H9 (cell line): ENCODE measurements around the gene UBXN7. TPM values are rescaled to one million over a fixed set of nuclear protein-coding genes. Genes with fewer than 3 reads are reported as not detected.

Source experiments
- DNase-seq: peaks from one replicate; pipeline ENCODE4 v3.0.0-alpha.2; 2017
- H2AFZ ChIP-seq: one replicate; pipeline ENCODE4 v1.6.1; 2013; ENCODE audit warnings: mild to moderate bottlenecking, low read length, control low read depth, moderate library complexity
- H2AK5ac ChIP-seq: 2 replicates; pipeline ENCODE4 v1.6.1; 2013; ENCODE audit warnings: low read length, control low read depth, mixed read lengths; ENCODE audit not compliant: insufficient read length
- H2BK120ac ChIP-seq: one replicate; pipeline ENCODE4 v1.6.1; 2013; ENCODE audit warnings: low read depth, mild to moderate bottlenecking, low read length, control low read depth, inconsistent platforms; ENCODE audit not compliant: poor library complexity, severe bottlenecking
- H2BK12ac ChIP-seq: 2 replicates; pipeline ENCODE4 v1.6.1; 2013; ENCODE audit warnings: low read length, control low read depth, mixed read lengths, low read depth; ENCODE audit not compliant: insufficient read length
- H2BK15ac ChIP-seq: 2 replicates; pipeline ENCODE4 v1.6.1; 2013; ENCODE audit warnings: low read depth, low read length, control low read depth
- H2BK20ac ChIP-seq: one replicate; pipeline ENCODE4 v1.6.1; 2013; ENCODE audit warnings: low read depth, mild to moderate bottlenecking, low read length, control low read depth, inconsistent platforms; ENCODE audit not compliant: poor library complexity, severe bottlenecking
- H2BK5ac ChIP-seq: 2 replicates; pipeline ENCODE4 v1.6.1; 2013; ENCODE audit warnings: low read length, control low read depth, mixed read lengths; ENCODE audit not compliant: insufficient read length
- H3K14ac ChIP-seq: 2 replicates; pipeline ENCODE4 v1.6.1; 2013; ENCODE audit warnings: low read length, control low read depth; ENCODE audit not compliant: insufficient read depth
- H3K18ac ChIP-seq: 2 replicates; pipeline ENCODE4 v1.6.1; 2013; ENCODE audit warnings: low read depth, mild to moderate bottlenecking, mixed read lengths, low read length, control low read depth; ENCODE audit not compliant: insufficient read length
- H3K23ac ChIP-seq: 2 replicates; pipeline ENCODE4 v1.6.1; 2013; ENCODE audit warnings: low read length, control low read depth, mixed read lengths, low read depth; ENCODE audit not compliant: insufficient read length
- H3K23me2 ChIP-seq: 2 replicates; pipeline ENCODE4 v1.6.1; 2013; ENCODE audit warnings: low read depth, mild to moderate bottlenecking, mixed read lengths, low read length, control low read depth; ENCODE audit not compliant: insufficient read length, poor library complexity, severe bottlenecking
- H3K27ac ChIP-seq: 2 replicates; pipeline ENCODE4 v1.5.1; 2013; ENCODE audit warnings: low read length, control low read depth, mixed read lengths, low read depth; ENCODE audit not compliant: insufficient read length
- H3K27me3 ChIP-seq: 2 replicates; pipeline ENCODE4 v1.6.1; 2013; ENCODE audit warnings: low read length, control low read depth, inconsistent platforms; ENCODE audit not compliant: insufficient read depth
- H3K4ac ChIP-seq: 2 replicates; pipeline ENCODE4 v1.6.1; 2013; ENCODE audit warnings: low read depth, mild to moderate bottlenecking, control low read depth, inconsistent platforms, low read length, moderate library complexity
- H3K4me1 ChIP-seq: 2 replicates; pipeline ENCODE4 v1.6.1; 2013; ENCODE audit warnings: low read length, control low read depth, inconsistent platforms; ENCODE audit not compliant: insufficient read depth
- H3K4me2 ChIP-seq: 2 replicates; pipeline ENCODE4 v1.6.1; 2013; ENCODE audit warnings: low read length, control low read depth, mixed read lengths; ENCODE audit not compliant: insufficient read length, insufficient read depth
- H3K56ac ChIP-seq: 2 replicates; pipeline ENCODE4 v1.6.1; 2013; ENCODE audit warnings: low read depth, mild to moderate bottlenecking, mixed read lengths, low read length, control low read depth; ENCODE audit not compliant: insufficient read length
- H3K79me1 ChIP-seq: 2 replicates; pipeline ENCODE4 v1.6.1; 2013; ENCODE audit warnings: low read depth, mild to moderate bottlenecking, moderate library complexity, low read length, control low read depth, inconsistent platforms; ENCODE audit not compliant: insufficient read depth, poor library complexity, severe bottlenecking
- H3K79me2 ChIP-seq: 2 replicates; pipeline ENCODE4 v1.6.1; 2013; ENCODE audit warnings: low read length, control low read depth, inconsistent platforms; ENCODE audit not compliant: insufficient read depth
- H3K9ac ChIP-seq: 2 replicates; pipeline ENCODE4 v1.6.1; 2013; ENCODE audit warnings: low read length, control low read depth, mixed read lengths; ENCODE audit not compliant: insufficient read length; ENCODE audit errors: extremely low read depth
- H3K9me3 ChIP-seq: one replicate; pipeline ENCODE4 v1.6.1; 2013; ENCODE audit warnings: low read depth, low read length, inconsistent platforms; ENCODE audit not compliant: control insufficient read depth
- H3T11ph ChIP-seq: one replicate; pipeline ENCODE4 v1.6.1; 2013; ENCODE audit warnings: mild to moderate bottlenecking, low read length, control low read depth, inconsistent platforms
- H4K20me1 ChIP-seq: one replicate; pipeline ENCODE4 v1.6.1; 2013; ENCODE audit not compliant: control insufficient read depth, insufficient read length, insufficient read depth
- H4K5ac ChIP-seq: 2 replicates; pipeline ENCODE4 v1.6.1; 2013; ENCODE audit warnings: low read depth, mild to moderate bottlenecking, mixed read lengths, low read length, control low read depth; ENCODE audit not compliant: insufficient read length
- H4K8ac ChIP-seq: replicated peaks from 2 replicates; pipeline ENCODE4 v1.6.1; 2013; ENCODE audit warnings: low read length, control low read depth, mixed read lengths, low read depth; ENCODE audit not compliant: insufficient read length
- H4K91ac ChIP-seq: 2 replicates; pipeline ENCODE4 v1.6.1; 2013; ENCODE audit warnings: low read depth, mild to moderate bottlenecking, moderate library complexity, mixed read lengths, low read length, control low read depth; ENCODE audit not compliant: insufficient read length
- H3K27ac Mint-ChIP-seq, 3 experiments: 2 replicates in 2 of 3; 3 replicates in 1 of 3; pipeline ENCODE4 v1.8.0; 2020 to 2021; ENCODE audit warnings: mixed read lengths in 3 of 3, mild to moderate bottlenecking in 1 of 3, moderate library complexity in 1 of 3
- H3K27me3 Mint-ChIP-seq: 2 replicates; pipeline ENCODE4 v1.8.0; 2021; ENCODE audit warnings: low read depth, mild to moderate bottlenecking, moderate library complexity, mixed read lengths
- H3K36me3 Mint-ChIP-seq, 3 experiments: 2 replicates in 2 of 3; 3 replicates in 1 of 3; pipeline ENCODE4 v1.8.0; 2020 to 2021; ENCODE audit warnings: low read depth in 3 of 3, mixed read lengths in 3 of 3; ENCODE audit not compliant: insufficient read depth in 1 of 3
- H3K4me1 Mint-ChIP-seq, 2 experiments: 2 replicates each; pipeline ENCODE4 v1.8.0; 2020; ENCODE audit warnings: mixed read lengths in 2 of 2
- H3K4me3 Mint-ChIP-seq, 2 experiments: 2 replicates in 1 of 2; 3 replicates in 1 of 2; pipeline ENCODE4 v1.8.0; 2020 to 2021; ENCODE audit warnings: mild to moderate bottlenecking in 2 of 2, mixed read lengths in 2 of 2, moderate library complexity in 1 of 2
- H3K9me3 Mint-ChIP-seq, 2 experiments: 2 replicates in 1 of 2; 3 replicates in 1 of 2; pipeline ENCODE4 v1.8.0; 2020; ENCODE audit warnings: mild to moderate bottlenecking in 2 of 2, mixed read lengths in 2 of 2, moderate library complexity in 1 of 2
- WGBS: extraction: QIAGEN DNeasy Blood & Tissue Kit; methylation state at CpG from one replicate; pipeline ENCODE4 v1.1.7; 2013; ENCODE audit warnings: missing lambda C conversion rate, low lambda C conversion rate, mixed read lengths; ENCODE audit not compliant: insufficient read length; ENCODE audit errors: extremely low coverage; 5-methylcytosine and 5-hydroxymethylcytosine counted together
- total RNA-seq: library from RNA; stranded (reverse); gene quantifications from 2 replicates; pipeline ENCODE4 v1.2.1, GENCODE V29; 2021
- TF ChIP-seq, protein P1 (sequence below): fragments of 200-600 bp; sonication (generic); conservative IDR thresholded peaks from 3 replicates; pipeline ENCODE4 v1.8.0; 2021; ENCODE audit warnings: antibody characterized with exemption, mild to moderate bottlenecking

UBXN7 gene
- total RNA-seq, 1 experiment from 2014 or later: 110 TPM

GRCh38 chr3:196320137-196320536, 112.1 kb downstream of the UBXN7 start:
- H2BK15ac ChIP-seq: no peak overlapping the region
- H4K91ac ChIP-seq: no peak overlapping the region
- no peaks in the 10 kb centered on the region for H3K79me1 ChIP-seq
- H4K20me1 ChIP-seq: no peaks in the 10 kb centered on the region
- no peak overlapping the region for H2BK20ac ChIP-seq
- H3K9me3 ChIP-seq: no peaks in the 10 kb centered on the region
- Mint-ChIP-seq H3K4me1 (peaks cover 4 to 15% of the 10 kb centered on the region in 2 experiments; a peak in 3 of 4 replicates), H3K27me3 (no peaks in the 10 kb centered on the region), H3K27ac (peak overlapping the region in 1 of 3 experiments; percentile 86; a peak in 1 of 7 replicates), H3K4me3 (no peak overlapping the region; a peak in 1 of 5 replicates), H3K9me3 (no peaks in the 10 kb centered on the region), H3K36me3 (peaks cover 0 to 5% (median 0%) of the 10 kb centered on the region in 3 experiments; a peak in 1 of 7 replicates)
- H3K79me2 ChIP-seq: no peaks in the 10 kb centered on the region
- no peak overlapping the region for H4K5ac ChIP-seq
- no peak overlapping the region for H3T11ph ChIP-seq
- H2BK120ac ChIP-seq: no peak overlapping the region
- no peak overlapping the region for H2AK5ac ChIP-seq
- no peak overlapping the region for H3K14ac ChIP-seq
- WGBS: no CpG with 5 or more reads among the region's 3 CpGs
- H3K27ac ChIP-seq: no peak overlapping the region
- TF ChIP-seq, protein P1, sequence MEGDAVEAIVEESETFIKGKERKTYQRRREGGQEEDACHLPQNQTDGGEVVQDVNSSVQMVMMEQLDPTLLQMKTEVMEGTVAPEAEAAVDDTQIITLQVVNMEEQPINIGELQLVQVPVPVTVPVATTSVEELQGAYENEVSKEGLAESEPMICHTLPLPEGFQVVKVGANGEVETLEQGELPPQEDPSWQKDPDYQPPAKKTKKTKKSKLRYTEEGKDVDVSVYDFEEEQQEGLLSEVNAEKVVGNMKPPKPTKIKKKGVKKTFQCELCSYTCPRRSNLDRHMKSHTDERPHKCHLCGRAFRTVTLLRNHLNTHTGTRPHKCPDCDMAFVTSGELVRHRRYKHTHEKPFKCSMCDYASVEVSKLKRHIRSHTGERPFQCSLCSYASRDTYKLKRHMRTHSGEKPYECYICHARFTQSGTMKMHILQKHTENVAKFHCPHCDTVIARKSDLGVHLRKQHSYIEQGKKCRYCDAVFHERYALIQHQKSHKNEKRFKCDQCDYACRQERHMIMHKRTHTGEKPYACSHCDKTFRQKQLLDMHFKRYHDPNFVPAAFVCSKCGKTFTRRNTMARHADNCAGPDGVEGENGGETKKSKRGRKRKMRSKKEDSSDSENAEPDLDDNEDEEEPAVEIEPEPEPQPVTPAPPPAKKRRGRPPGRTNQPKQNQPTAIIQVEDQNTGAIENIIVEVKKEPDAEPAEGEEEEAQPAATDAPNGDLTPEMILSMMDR: no peak
- no peak overlapping the region for H2BK5ac ChIP-seq
- H3K23ac ChIP-seq: no peak overlapping the region
- no peak overlapping the region for H3K56ac ChIP-seq
- no peak overlapping the region for H3K9ac ChIP-seq
- H4K8ac ChIP-seq: no peak overlapping the region
- H2BK12ac ChIP-seq: no peak overlapping the region
- no peak overlapping the region for H3K4ac ChIP-seq
- H3K4me1 ChIP-seq: no peaks in the 10 kb centered on the region
- no peak overlapping the region for H3K4me2 ChIP-seq
- no peak overlapping the region for H2AFZ ChIP-seq
- no peak overlapping the region for H3K18ac ChIP-seq
- H3K27me3 ChIP-seq: no peaks in the 10 kb centered on the region
- no peak for DNase-seq
- peaks cover 3% of the 10 kb centered on the region for H3K23me2 ChIP-seq
